GM19043 (cell line): ENCODE data around the gene TFDP2.
"Not testable (repeated sequence)": the region's sequence is repeated elsewhere in the genome, so short reads cannot be mapped to it uniquely, and the experiment has no call there.

Experiments
- ATAC-seq: cut with Tn5 transposase; IDR thresholded peaks from one replicate; pipeline ENCODE4 v1.9.1; 2021; ENCODE audit warnings: low read depth; ENCODE audit not compliant: unreplicated experiment

Gene TFDP2

DNA sequence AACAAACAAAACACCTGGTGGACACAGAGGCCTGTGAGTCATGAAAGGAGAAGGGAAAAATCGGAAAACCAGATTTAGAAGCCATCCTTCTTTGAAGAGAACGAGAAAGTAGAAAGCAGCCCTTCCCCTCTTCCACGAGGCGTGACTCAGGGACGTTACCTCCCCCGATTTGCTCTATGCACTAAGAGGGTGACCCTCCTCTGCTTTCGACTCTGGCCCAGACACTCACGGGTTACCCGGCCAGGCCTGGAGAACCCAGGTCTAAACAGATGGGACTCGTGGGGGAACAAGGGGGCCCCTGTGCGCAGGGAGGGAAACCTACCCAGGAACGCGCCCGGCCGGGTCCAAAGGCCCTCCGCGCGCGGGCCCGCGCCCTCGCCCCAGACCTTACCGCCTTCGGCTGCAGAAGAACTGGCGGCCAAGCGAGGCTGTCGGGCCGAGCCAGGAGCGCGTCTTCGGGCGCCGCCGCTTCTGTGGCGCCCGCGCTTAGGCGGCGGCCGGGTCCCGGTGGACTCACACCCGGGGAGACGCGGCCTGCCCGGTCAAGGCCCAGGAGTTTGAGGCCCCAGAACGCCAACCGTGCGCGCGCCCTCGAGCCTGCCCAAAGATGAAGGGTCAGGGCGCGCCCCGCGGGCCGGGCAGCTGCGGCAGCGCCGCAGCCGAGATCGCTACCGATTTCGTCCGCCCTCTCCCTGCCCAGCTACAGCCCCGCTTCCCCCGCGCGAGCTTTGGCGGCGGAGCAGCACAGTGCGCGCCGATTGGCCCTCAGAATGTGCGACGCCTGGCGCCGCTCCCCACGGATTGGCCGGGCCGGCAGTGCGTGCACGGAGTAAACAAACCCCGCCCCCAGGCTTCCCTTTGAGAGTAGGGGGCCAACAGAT lies at the start of gene TFDP2:
TSS of gene TFDP2 (minus strand) at position 753 of the 881 bp plus-strand sequence. CDS start 47,795 bp downstream, outside the sequence.
- peak; percentile 100 for ATAC-seq

DNA sequence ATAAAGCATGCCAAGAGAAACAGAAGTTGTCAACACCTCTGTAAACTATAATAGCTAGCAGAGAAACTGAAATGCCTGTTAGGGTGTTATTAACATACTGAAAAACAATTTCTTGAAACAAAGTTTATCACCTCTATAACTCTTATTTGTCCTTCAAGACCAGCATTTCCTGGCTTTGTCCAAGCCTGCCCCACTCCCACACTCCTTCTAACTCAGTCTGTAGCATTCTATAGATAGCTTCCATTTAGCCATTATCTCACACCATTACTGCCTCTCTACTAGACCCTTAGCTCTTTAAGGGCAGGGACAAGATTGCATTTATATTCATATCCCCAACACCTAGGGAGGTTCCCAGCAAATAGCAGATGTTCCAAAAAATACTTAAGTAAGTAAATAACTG lies 39.5 kb upstream of the TFDP2 start:
- ATAC-seq = no peak

- ATAC-seq = no peak
These were observed 31.5 kb upstream of the TFDP2 start for GRCh38 chr3:142180761-142181362.

- no peak for ATAC-seq
These were observed 26.1 kb upstream of the TFDP2 start for GRCh38 chr3:142175478-142175877.

DNA sequence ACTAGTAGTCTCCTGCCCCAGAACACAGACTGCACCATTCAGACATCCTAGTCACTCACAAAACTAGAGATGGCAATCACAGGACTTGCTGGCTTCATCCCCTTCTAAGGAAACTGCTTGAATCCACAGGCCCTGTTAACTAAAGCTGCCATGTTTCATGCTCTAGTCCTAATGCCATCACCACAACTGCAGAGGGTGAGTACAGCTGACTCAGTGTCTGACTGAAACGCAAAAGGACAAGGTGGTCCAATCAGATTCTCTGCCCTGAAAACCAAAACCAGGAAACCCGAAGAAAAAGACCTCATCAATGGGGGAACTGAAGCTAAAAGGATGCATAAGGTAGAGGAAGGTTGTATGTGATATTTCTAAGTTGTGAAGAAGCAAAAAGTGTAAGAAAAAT lies 25.2 kb upstream of the TFDP2 start:
- ATAC-seq = no peak

DNA sequence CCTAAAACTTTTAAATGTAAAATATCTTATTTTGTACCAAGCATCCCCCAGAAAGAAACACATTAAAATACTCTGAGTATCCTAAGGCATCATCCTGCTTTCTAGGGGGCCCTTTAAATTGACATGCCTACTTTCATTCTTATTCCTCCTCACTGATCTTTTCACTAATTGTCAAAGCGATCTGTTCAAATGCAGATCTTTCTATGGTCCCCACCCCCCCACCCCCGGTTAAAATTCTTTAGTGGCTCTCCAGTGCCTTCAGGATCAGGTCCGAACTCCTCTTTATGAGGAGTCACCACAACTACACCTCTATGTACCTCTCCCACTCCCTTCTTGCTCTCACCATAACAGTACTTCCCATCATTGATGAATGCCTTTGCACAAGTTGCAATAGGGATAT lies 19.2 kb upstream of the TFDP2 start:
- no peak for ATAC-seq

DNA sequence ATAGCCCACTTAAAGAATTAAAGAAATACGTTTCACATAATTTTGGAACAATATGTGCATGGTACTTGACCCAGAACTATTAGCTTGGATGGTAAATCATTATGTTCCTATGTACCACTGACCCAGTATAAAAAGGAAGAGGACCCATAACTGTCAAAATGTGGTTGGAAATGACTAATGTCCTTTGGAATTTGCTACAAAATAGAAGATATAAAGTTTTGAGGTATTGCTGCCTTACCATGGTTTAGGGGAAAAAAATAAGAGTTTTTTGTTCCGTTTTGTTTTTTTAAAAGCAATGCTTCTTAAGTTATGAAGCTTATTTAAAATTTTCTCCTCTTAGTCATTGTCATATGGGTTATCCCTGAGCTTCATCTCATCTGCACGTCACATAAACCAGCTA lies 15.8 kb upstream of the TFDP2 start:
- no peak for ATAC-seq

DNA sequence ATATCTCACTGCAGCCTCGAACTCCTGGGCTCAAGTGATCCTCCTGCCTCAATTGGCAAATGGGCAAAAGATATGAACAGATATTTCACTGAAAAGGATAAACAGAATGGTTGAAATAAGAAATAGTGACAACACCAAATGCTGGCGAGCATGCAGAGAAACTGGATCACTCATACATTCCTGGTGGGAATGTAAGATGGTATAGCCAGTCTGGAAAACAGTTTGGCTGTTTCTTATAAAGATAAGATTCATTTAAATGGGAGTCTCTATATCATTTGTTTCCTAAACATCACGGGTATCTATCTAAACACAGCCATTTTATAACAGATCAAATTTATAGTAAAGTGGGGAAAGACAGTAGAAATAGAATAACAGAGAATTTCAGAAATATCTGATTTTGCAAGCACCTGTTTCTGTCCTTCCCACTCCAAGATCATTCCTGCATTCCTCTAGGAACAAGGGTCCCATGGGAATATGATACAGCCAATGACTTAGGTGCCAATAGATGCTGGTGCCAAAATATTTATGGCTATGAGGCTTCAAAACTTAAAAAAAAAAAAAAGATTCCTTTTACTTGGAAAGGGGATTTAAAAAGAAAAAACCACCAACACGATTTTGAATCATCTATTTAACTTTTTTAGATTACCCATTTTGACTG lies 9.9 kb upstream of the TFDP2 start:
- no peak for ATAC-seq

- ATAC-seq = no peak
These were observed 4.8 kb upstream of the TFDP2 start for GRCh38 chr3:142154186-142154585.

DNA sequence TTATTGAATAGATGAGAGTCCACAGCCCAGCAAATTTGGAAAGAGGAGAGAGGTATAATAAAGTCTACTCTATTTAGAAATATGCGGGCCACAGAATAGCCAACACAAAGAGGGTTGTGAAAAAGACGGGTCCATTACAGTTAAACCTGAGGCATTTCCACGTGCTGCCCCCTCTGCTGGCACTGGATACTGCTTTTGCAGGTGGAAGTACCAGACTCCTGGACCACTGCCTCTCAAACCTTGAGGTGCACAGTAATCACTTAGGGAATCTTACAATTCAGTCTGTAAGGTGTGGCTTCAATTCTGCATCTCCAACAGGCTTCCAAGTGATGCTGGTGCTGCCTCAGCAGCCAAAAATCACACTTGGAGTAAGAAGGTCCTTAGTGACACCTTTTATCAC lies 3.0 kb upstream of the TFDP2 start:
- ATAC-seq = no peak

DNA sequence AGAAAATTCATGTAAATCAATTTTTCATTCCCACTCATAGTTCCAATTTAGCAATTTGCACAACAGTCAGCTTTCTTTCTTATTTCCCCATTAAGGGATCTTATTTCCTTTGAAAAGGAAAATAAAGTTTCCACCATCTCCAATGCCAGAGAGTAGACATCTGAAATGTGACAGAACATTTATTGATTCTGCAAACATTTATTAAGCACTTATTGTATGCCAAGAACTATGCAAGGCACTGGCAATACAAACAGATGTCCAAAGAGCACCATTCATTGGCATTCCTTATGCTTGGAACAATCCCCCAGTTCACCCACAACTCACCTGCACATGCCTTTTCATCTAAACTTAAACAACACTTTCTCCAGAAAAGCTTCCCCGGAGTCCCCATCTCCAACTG lies 2.5 kb upstream of the TFDP2 start:
- no peak for ATAC-seq

GRCh38 chr3:142151240-142151639 lies 1.9 kb upstream of the TFDP2 start:
- ATAC-seq = no peak

DNA sequence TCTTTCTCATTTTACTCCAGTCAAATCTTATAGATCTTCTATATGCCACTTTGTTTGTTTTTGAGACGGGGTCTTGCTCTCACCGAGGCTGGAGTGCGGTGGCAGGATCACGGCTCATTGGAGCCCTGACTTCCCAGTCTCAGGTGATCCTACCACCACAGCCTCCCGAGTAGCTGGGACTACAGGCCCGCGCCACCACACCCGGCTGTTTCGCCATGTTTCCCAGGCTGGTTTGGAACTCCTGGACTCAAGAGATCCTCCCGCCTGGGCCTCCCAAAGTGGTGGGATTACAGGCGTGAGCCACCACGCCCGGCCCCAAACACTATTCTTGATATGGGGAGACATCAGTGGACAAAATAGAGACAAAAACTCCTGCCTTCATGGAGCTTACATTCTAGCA lies 927 bp upstream of the TFDP2 start:
- ATAC-seq = no peak

- peak; percentile 3 for ATAC-seq
These were observed 289 bp upstream of the TFDP2 start for GRCh38 chr3:142149673-142149992.

- ATAC-seq = no peak
These were observed 1.1 kb downstream of the TFDP2 start for GRCh38 chr3:142148044-142148791.

DNA sequence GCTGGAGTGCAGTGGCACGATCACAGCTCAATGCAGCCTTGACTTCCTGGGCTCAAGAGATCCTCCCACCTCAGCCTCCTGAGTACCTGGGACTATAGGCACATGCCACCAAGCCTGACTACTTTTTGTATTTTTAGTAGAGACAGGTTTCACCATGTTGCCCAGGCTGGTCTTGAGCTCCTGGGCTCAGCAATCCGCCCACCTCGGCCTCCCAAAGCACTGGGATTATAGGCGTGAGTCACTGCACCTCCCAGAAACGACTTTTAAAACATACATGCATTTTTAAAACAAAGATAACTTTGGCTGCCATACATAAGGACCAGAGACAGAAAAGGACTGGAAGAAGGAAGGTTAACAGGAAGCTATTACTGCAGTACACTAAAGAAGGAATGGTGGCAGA lies 4.8 kb downstream of the TFDP2 start:
- not testable (repeated sequence) for ATAC-seq

GRCh38 chr3:142140608-142141285 lies 8.6 kb downstream of the TFDP2 start:
- not testable (repeated sequence) for ATAC-seq

DNA sequence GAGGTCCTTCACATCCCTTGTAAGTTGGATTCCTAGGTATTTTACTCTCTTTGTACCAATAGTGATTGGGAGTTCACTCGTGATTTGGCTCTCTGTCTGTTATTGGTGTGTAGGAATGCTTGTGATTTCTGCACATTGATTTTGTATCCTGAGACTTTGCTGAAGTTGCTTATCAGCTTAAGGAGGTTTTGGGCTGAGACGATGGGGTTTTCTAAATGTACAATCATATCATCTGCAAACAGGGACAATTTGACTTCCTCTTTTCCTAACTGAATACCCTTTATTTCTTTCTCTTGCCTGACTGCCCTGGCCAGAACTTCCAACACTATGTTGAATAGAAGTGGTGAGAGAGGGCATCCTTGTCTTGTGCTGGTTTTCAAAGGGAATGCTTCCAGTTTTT lies 12.3 kb downstream of the TFDP2 start:
- ATAC-seq = not testable (repeated sequence)

GRCh38 chr3:142134799-142135325 lies 14.5 kb downstream of the TFDP2 start:
- ATAC-seq = no peak

DNA sequence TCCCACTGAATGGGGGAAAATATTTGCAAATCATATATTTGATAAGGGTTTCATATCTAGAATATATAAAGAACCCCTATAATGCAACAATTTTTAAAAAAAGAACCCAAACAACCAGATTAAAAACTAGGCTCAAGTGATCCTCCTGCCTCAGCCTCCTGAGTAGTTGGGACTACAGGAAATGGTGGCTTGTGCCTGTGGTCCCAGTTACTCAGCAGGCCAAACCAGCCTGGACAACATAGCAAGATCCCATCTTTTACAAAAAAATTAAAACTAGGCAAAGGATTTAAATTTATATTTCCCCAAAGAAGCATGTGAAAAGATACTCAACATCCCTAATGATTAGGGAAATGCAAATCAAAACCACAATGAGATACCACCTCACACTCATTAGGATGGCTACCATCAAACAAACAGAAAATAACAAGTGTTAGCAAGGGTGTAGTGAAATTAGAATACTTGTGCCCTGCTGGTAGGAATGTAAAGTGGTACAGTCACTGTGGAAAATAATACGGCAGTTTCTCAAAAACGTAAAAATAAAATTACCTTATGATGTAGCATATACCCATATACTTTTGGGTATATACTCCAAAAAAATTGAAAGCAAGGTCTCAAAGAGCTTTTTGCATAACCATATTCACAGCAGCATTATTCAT lies 19.7 kb downstream of the TFDP2 start:
- no peak for ATAC-seq
